Measurements from ENCODE around the gene ZBTB34. TPM values are rescaled to one million over a fixed set of nuclear protein-coding genes. Genes with fewer than 3 reads are reported as not detected.

ZBTB34 gene
- total RNA-seq, 1 donor from 2014 or later: 2.5 TPM

DNA sequence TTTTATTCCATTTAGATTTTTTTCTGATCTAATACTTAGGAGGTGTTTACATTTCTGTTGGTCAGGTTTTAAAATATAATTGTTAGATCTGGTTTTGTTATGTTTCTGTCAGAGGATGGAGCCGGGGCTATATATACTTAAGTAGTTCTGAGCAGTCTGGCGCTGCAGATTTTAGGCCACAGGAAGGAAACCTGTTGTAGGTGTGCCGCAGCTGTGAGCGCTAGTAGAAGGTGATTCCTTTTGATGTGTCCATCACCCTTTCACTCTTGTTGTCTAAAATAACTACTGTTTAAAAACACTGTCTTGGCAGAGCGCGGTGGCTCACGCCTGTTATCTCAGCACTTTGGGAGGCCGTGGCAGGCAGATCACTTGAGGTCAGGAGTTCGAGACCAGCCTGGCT lies 17.0 kb downstream of the ZBTB34 start:
- no peak for ATAC-seq

DNA sequence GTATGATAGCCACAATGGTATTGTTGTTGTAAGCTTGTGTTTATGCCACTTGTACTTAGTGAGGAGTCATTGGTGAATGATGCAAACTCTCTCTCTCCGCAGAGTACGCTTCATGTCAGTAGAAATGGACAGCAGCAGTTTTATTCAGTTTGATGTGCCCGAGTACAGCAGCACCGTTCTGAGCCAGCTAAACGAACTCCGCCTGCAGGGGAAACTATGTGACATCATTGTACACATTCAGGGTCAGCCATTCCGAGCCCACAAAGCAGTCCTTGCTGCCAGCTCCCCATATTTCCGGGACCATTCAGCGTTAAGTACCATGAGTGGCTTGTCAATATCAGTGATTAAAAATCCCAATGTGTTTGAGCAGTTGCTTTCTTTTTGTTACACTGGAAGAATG lies 18.8 kb downstream of the ZBTB34 start:
- ATAC-seq: no peak

DNA sequence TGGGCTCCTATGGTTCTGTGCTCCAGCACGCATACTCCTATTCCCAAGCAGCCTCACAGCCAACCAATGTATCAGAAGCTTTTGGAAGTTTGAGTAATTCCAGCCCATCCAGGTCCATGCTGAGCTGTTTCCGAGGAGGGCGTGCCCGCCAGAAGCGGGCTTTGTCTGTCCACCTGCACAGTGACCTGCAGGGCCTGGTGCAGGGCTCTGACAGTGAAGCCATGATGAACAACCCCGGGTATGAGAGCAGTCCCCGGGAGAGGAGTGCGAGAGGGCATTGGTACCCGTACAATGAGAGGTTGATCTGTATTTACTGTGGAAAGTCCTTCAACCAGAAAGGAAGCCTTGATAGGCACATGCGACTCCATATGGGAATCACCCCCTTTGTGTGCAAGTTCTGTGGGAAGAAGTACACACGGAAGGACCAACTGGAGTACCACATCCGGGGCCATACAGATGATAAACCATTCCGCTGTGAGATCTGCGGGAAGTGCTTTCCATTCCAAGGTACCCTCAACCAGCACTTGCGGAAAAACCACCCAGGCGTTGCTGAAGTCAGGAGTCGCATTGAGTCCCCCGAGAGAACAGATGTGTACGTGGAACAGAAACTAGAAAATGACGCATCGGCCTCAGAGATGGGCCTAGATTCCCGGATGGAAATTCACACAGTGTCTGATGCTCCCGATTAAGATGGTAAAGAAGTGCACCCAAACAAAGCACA lies 19.9 kb downstream of the ZBTB34 start:
- no peak for ATAC-seq

DNA sequence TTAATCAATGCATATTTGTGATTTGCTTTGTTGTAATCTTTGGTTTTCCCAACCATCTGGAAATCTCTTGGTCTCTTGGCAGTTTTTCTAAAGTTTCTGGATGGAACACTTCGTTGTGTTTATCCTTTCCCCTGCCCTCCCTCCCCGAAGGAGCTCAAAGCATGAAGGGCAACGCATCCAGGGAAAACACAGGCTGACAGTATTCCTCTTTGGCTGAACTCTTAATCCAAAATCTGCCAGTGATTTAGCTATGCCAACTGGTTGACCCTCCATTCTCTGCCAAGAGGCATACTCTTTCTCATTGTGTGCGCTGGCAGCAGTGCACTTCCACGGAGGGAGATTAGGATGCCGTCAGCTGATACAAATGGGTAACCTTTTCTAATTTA lies 20.5 kb downstream of the ZBTB34 start:
- ATAC-seq: no peak

DNA sequence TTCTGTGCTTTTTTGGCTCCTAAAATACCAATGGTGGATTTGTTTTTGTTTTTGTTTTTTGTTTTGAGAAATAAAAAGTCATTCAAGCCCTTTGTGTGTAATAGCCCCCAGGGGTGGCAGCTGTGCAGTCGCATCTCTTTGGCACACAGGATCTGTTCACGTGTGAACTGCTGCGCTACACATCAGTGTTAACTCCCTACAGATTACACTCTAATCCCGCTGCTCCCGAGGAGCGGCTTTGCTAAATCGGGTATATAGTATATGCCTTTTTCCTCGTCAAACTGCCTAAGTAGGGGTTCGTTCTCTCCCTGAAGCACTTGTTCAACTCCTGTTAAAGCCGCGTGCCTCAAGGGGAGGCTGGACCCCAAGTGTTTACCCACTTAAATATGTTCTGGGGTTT lies 22.3 kb downstream of the ZBTB34 start:
- no peak for ATAC-seq

DNA sequence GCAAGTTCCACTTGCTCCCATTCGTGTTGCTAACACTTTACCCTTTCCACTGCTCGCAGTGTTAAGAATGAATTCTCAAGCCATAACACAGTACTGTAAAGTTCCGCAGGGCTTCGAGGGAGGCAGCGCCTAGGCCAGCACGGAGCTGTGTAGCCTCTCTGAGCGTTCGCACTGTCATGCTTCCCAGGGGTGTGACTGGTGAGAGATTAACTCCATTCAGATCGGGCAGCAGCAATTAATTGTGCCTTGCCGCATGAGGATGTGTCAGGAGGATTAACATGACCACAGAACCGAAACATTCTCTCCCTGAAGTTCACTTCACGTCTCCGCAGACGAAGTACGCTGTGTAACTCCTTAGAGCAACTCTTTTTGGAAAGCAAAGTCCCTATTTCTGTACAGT lies 23.2 kb downstream of the ZBTB34 start:
- peak; percentile 93 for ATAC-seq

DNA sequence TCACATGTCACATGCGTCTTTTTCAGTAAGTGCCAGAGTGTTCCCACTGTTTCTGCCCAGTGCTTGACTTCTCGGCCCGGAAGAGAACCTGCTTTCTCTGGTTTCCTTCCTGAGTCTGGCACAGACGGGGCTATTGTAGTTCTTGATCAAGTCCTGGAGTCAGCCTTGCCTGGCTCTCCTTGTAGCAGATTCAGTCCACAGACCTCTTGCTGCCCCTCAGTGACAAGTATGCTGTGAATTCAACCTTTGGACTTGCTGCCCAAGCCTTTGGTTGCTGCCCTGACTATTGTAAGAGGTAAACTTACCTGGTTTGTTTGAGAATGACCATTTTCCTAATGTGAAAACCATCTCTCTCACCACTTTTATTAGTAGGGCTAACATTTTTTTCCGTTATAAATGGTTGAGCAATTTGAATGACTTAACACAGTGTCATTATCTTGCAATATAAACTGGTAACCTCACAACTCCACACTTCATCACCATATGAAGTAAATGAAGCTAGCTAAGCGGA lies 24.7 kb downstream of the ZBTB34 start:
- ATAC-seq: no peak

DNA sequence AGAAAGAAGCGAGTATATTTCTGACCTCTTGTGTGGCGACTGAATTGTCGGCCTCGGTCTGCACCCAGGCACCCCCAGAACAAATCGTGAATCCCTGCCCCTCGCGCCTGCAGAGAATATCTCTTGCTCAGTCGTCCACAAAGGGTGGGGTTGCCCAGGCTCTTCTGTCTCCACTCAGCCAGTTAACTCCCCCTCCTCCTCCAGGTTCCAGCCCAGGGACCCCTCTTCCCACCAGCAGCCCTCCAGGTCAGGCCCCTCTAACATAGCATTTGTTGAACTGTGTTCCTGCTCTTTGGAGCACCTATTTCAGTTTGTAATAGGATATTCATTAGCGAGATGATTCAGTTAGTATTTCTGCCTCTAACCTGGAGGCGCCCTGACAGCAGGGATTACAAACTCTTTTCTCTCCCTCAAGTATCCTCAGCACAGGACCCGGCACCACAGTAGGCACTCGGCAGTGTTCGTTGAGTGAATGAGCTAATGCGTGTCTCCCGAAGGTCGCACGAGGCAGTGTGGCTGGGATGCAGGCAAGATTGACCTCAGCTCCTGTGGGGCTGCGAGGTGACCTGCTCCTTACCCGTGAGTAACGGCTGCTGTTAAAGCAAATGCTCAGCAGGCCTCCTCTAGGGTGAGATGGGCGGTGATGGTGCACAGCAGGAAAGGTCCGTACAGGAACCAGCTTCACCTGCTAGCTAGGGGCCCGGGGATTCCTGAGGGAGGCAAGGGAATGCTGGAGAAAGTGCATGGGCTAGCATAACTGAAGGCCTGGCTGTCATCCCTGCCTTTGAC lies 25.8 kb downstream of the ZBTB34 start:
- no peak for ATAC-seq

DNA sequence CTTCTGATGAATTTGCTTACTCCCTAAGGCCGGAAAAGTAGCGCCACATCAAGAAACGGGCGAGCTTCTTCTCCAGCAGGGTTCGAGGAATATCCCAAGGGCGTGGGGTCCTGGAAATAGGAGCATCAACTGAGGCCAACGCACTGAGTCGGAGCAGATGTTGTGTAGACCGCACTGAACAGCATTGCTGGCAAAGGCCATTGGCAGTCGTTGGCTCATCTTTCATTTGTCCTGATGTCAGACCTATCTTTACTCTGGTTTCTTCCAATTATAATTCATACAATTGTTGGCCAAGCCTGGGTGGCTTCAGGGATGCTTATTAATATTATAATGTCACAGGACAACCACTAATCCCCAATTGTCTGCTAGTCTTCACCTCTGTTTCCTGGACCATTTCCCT lies 26.5 kb downstream of the ZBTB34 start:
- ATAC-seq: no peak

DNA sequence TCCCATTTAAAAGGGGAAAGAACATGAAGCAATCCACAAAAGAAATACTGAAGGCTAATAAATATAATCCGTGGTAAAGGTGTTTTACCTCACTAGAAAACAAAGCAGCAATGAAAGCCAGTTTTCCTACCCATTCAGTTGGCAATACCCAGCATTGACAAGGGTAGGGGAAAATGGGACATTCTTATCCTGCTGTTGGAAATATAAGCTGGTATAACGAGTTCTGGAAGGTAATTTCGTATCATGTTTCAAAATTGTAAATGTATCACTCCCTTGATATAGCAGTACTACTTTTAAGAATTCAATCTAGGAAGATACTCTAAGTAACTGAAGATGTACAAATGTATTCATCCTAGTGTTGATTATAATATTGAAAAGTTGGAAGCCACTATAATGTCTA lies 31.2 kb downstream of the ZBTB34 start:
- no peak for ATAC-seq

DNA sequence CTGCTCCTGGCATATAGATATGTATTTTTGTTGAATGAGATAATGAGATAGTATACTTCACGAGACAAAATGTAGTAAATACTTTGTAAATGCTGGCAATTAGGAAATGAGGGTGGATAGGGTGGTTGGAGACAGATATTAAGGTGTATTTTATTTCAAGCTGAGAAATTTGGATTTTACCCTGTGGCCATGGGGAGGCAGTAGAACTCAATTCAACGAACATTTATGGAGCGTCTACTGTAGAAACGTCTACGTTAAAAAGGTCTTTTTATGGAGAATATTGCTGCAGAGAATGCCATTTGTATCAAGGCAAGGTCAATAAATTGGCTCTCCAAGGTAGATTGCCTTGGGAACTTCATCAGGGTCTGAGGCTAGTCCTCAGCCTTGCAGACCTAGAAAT lies 32.6 kb downstream of the ZBTB34 start:
- no peak for ATAC-seq

DNA sequence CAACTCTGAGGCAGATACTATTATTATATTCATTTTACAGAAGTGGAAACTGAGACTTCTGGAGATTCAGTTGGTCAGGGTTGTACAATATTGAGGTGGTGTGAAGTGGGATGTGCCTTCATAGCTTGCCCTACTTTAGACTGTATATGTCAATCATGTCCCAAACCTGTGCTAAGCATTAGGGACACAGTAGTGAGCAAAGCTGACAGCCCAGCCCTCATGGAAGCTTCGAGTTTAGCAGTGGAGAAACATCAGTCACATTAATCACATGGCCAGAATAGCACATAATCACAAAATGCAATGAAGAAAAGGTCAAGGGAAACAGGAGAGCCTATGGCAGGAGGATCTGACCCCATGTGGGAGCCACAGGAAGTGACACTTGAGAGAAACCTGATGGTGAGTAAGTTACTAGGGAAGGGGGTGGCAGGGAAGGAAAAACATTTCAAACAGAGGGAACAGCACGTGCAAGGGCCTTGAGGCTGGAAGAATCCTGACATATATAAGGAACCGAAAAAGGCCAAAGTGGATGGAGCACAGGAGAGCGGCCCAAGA lies 33.7 kb downstream of the ZBTB34 start:
- ATAC-seq: no peak

DNA sequence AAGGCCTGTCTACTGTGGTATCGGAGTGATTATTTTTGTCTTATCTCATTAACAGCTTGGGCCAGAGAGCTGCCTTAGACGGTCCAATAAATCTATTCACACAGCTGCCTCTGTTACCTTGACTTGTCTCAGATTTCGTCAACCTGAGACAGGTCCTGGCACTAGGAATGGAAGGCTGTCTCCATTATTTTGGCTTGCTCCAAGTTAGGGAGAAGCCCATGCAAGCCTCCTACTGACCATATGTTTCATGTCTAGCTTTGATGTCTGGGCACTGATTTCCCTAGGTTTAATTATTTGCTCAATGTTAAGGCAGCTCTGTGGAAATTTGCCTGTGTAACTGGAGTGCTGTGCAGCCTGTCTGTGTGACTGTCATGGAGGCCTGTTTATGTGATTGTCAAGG lies 41.8 kb downstream of the ZBTB34 start:
- ATAC-seq: no peak

DNA sequence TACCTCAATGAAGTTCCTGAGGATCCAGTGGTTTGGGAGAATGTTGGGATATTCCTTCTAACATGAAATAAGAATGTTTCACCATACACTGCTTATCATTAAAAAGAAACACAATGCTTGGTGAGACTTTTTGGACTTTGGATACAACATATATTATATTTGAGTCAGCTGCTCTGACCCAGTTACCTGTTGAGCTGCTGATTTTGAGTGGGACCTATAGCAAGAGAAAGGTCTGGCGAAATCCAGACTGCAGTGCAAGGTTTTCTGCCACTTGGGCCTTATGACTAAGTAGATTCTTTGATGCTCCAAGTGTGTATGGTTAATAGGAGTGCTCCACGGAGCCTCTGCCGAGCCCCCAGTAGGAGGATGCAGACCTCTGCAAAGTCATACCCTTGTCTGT lies 44.1 kb downstream of the ZBTB34 start:
- ATAC-seq: no peak

DNA sequence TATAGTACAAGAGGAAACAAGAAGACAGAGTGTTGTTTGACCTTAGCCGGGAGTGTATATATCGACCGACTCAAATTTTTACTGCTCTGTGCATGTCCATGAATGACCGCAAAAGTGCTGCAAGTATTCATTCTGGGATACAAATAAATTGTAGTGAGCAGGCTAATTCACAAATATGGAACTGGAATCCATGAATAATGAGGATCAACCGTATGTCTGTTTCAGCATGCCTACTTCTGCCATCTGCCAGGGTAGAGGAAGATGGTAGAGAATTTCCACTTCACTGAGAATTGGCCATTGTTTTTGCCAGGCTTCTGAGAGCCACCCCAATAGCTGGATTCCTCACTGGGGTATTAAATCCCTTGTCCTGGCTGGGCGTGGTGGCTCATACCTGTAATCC lies 45.7 kb downstream of the ZBTB34 start:
- no peak for ATAC-seq

DNA sequence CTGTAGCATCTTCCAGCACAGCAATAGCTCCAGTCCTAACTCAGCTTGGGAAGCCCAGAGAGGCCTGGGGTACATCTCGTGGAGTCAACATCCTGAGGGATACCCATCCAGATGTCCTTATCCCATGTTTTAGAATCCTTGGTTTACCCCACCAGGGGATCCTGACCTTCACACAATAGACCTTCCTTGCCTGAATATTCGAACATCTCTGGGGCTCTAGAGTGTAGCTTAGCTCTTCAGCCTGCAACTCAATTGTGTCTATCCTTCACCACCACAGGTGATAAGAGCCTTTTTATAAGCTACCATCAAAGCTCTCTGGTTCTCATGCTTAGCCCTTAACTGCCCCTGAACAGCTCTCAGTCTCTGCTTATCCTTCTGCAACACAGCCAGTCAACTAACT lies 46.6 kb downstream of the ZBTB34 start:
- ATAC-seq: no peak

DNA sequence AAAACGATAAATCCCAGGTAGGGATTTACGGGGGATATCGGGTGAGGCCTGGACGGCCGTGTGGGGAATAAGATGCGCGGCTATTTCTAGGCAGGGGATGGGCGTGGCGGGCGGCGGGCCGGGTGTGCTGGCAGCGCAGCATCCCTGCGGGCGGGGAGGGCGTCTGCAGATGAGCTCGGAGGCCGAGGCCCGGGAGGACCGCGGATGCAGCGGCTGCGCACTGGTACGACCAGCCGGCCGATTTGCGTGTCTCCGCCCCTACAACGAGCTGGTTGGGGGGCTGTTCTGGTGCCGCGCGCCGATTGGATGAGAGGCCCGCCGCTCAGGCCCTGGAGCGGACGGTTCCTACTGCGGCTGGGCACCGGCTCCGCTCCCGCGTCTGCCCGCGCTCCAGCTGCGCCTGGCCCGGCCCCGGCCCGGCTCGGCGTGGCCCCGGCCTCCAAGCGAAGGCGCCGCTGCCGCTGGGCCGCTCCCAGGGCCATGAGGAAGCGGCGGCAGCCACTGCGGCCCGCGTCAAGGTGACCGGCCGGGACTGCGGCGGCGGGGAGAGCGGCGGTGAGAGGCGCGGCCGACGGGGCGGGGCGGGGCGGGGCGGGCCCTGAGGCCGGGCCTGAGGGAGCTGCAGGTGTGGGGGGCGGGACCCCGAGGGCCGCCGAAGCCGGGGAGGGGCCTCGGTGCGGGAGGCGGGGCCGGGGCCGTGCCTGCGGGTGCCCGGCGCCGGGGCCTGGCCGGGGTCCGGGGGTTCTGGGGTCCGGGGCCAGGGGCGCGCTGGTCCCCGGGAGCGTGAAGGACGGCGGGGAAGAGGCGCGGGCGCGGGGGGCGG lies 54.2 kb downstream of the ZBTB34 start, which contains the start of gene RALGPS1:
Gene RALGPS1 (plus strand): TSS at position 325 of the 823 bp plus-strand sequence. CDS start 47,508 bp downstream, outside the sequence.
- peak; percentile 96 for ATAC-seq

DNA sequence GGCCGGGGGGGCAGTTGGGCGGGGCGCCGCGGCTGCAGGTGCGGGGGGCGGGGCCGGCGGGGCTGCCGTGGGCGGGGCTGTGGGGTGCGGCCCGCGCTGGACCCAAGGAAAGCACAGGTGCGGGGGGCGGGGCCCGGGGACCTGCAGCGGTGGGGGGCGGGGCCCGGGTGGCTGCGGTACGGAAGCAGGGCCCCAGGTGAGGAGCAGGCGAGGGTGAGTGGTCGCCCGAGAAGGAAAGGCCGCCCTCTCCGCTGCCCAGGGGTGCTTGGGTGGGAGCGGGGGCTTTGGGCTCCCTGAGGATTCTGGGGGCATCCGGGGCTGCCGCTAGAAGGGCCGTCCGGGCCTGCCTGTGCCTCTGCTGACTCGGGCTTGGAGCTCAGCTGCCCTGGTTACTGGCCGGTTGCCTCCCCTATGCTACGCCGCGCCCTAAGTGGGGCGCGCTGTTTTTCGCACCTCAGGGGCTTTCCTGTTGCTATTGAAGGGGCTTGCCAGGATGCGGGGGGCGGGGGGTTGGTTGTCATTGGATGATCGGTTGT lies 54.9 kb downstream of the ZBTB34 start:
- ATAC-seq: peak; percentile 70

DNA sequence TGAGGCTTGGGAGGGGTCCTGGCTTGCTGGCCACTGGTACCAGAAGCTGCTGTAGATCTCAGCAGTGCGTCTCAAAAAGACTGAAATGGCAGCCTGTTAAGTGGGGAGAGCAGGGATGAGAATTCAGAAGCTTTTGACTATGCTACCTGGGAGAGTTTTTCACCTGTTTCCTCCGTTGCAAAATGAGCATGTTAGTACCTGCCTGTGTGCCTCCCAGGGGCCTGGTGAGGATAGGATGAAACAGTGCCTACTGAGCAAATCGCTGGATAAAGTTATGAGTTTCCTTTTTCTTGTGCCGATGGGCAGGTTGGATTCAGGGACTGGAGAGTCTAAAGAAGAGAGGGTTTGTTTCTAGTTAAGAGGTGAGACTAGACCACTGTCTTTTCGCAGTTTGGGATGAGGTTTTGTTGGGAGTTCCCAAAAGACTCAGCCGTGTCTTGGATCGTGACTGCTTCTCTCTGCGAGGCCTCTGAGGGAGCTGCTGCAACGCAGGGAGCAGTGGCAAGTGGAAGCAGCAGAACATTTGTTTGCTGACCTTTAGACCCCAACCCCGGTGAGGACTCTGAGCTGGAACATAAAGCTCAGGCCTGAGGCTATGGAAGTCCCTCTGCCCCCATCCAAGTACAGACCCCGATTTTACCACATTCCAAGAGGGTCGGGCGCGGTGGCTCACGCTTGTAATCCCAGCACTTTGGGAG lies 55.6 kb downstream of the ZBTB34 start:
- ATAC-seq: peak; percentile 31

DNA sequence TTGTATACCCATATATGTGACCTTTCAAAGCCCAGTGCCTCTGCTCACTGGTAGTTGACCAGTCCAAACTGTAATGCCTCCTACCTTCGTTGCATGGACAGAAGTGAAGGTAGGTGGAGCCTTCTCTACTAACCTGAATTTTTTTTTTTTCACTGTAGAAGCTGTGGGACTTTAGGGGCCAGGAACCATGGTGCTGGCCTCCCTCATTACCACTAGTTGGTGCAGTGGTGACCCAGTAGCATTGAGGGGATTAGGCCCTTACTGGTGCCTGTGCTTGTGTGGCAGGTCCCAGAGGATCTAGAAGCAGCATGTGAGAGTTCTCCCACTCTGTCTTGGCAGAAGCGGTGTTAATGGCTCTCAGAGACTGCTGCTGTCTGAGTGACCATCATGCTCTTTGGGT lies 56.5 kb downstream of the ZBTB34 start:
- no peak for ATAC-seq

DNA sequence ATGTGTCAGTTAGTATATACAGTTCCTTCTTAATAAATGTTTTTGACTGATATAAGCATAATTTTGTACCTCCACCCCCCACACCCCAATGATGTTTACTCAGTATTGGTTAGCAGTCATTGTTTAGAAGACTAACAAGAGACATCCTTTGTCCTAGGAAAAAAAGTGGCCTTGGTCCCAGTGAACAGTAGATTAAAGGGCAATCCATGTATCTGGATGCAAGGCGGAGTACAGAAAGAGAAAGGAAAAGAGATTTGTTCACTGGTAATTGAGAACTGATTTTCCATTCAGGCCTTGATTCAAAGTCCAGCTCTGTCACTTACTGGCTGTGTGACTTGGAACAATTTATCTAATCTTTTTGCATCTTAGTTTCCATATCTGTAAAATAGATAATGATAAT lies 58.8 kb downstream of the ZBTB34 start:
- ATAC-seq: no peak

DNA sequence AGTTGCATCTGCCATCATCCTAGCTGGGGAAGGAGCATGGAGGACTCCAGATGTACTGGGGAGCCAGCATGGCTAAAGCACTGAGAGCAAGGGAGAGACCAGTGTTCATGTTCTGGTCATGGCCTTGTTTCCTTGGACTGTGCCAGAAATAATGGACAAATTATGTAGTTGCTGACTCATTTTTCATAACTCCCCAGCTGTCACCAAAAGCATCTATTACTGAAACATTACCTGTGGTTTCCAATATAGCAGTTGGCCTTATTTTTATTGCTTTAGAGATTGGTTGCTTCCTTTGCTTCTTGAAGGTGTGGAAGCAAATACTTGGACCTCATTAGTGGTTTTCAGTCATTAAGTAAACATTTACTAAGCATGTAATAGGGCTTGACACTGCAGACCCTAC lies 65.4 kb downstream of the ZBTB34 start:
- ATAC-seq: no peak

All from esophagus mucosa (tissue), 1 donor.